IMR-90 (cell line): ENCODE data around the gene CLUH. TPM values are rescaled to one million over a fixed set of nuclear protein-coding genes. Genes with fewer than 3 reads are reported as not detected.
A peak's percentile ranks its signal among the peaks of the same experiment; 100 is the strongest.

Source experiments
- ATAC-seq: fragments of 200-7000 bp; cut with Tn5 transposase; 2 replicates; pipeline ENCODE4 v1.9.1; 2020; ENCODE audit warnings: low read depth, mild to moderate bottlenecking, moderate library complexity
- BruUV-seq: library from RNA; stranded (reverse); fragments of 400-500 nt; replicated peaks from 2 replicates; lab custom pipeline; 2021; lab: Mats Ljungman, UMichigan
- CTCF ChIA-PET: fragments of 300-600 bp; formaldehyde crosslinking; extraction: SDS; loops from one replicate; lab custom pipeline; 2021; ENCODE audit warnings: antibody characterized with exemption; lab: Yijun Ruan, JAX
- POLR2A ChIA-PET: fragments of 300-600 bp; sonication (Branson Sonifier 250); formaldehyde crosslinking; loops from one replicate; lab custom pipeline; 2022; ENCODE audit warnings: antibody characterized with exemption; ENCODE audit not compliant: unreplicated experiment; lab: Charles Lee
- DNase-seq: peaks from one replicate; pipeline ENCODE4 v3.0.0; 2013
- H2AFZ ChIP-seq: replicated peaks from 2 replicates; pipeline ENCODE3; 2013; ENCODE audit warnings: low read length, mild to moderate bottlenecking; ENCODE audit not compliant: poor library complexity
- H2AK5ac ChIP-seq: 2 replicates; pipeline ENCODE4 v1.6.1; 2013; ENCODE audit warnings: low read depth, low read length, inconsistent platforms
- H2AK9ac ChIP-seq: replicated peaks from 2 replicates; pipeline ENCODE3; 2013; ENCODE audit warnings: mild to moderate bottlenecking, low read depth, low read length, moderate library complexity; ENCODE audit not compliant: poor library complexity
- H2BK120ac ChIP-seq: 2 replicates; pipeline ENCODE4 v1.6.1; 2013; ENCODE audit warnings: low read depth, low read length, inconsistent platforms
- H2BK15ac ChIP-seq: 3 replicates; pipeline ENCODE4 v1.6.1; 2013; ENCODE audit warnings: low read depth, low read length, inconsistent platforms
- H2BK20ac ChIP-seq: 2 replicates; pipeline ENCODE4 v1.6.1; 2013; ENCODE audit warnings: low read depth, mild to moderate bottlenecking, inconsistent platforms, low read length, moderate library complexity
- H2BK5ac ChIP-seq: 2 replicates; pipeline ENCODE4 v1.6.1; 2013; ENCODE audit warnings: mild to moderate bottlenecking, low read depth, low read length, inconsistent platforms; ENCODE audit not compliant: poor library complexity, severe bottlenecking
- H3K14ac ChIP-seq: replicated peaks from 2 replicates; pipeline ENCODE4 v1.6.1; 2013; ENCODE audit warnings: low read depth, low read length, inconsistent platforms
- H3K18ac ChIP-seq: 2 replicates; pipeline ENCODE4 v1.6.1; 2013; ENCODE audit warnings: low read depth, low read length, control low read depth
- H3K23ac ChIP-seq: 2 replicates; pipeline ENCODE4 v1.6.1; 2013; ENCODE audit warnings: low read depth, low read length, inconsistent platforms
- H3K27ac ChIP-seq: 2 replicates; pipeline ENCODE4 v1.5.1; 2013; ENCODE audit warnings: mild to moderate bottlenecking, control low read depth, low read length; ENCODE audit not compliant: insufficient read depth
- H3K27me3 ChIP-seq: 2 replicates; pipeline ENCODE4 v1.6.1; 2013; ENCODE audit warnings: low read length; ENCODE audit not compliant: control insufficient read depth, insufficient read depth
- H3K36me3 ChIP-seq: 2 replicates; pipeline ENCODE4 v1.6.1; 2013; ENCODE audit warnings: low read length, mixed read lengths; ENCODE audit not compliant: control insufficient read depth, insufficient read depth
- H3K4ac ChIP-seq: 2 replicates; pipeline ENCODE4 v1.6.1; 2013; ENCODE audit warnings: low read depth, low read length, inconsistent platforms
- H3K4me1 ChIP-seq: 2 replicates; pipeline ENCODE4 v1.6.1; 2013; ENCODE audit warnings: low read length, mixed read lengths; ENCODE audit not compliant: control insufficient read depth, insufficient read depth
- H3K4me2 ChIP-seq: 2 replicates; pipeline ENCODE4 v1.6.1; 2013; ENCODE audit warnings: low read depth, mild to moderate bottlenecking, control low read depth, low read length, moderate library complexity
- H3K4me3 ChIP-seq: 2 replicates; pipeline ENCODE4 v1.5.1; 2013; ENCODE audit warnings: low read depth, mild to moderate bottlenecking, control low read depth, low read length, moderate library complexity; ENCODE audit not compliant: insufficient read depth
- H3K56ac ChIP-seq: 2 replicates; pipeline ENCODE4 v1.6.1; 2013; ENCODE audit warnings: low read length, inconsistent platforms; ENCODE audit not compliant: insufficient read depth; ENCODE audit errors: extremely low read depth
- H3K79me1 ChIP-seq, 2 experiments: 2 replicates each; pipeline ENCODE4 v1.6.1; 2013; ENCODE audit warnings: low read length in 2 of 2, inconsistent platforms in 1 of 2, low read depth in 1 of 2
- H3K9ac ChIP-seq: 2 replicates; pipeline ENCODE4 v1.6.1; 2013; ENCODE audit warnings: low read depth, low read length, control low read depth
- H3K9me1 ChIP-seq: 2 replicates; pipeline ENCODE4 v1.6.1; 2013; ENCODE audit warnings: low read length, inconsistent platforms; ENCODE audit not compliant: insufficient read depth
- H3K9me3 ChIP-seq: 2 replicates; pipeline ENCODE4 v1.6.1; 2013; ENCODE audit warnings: low read length; ENCODE audit not compliant: control insufficient read depth, insufficient read depth
- H4K20me1 ChIP-seq: 2 replicates; pipeline ENCODE4 v1.6.1; 2013; ENCODE audit warnings: low read length, inconsistent platforms; ENCODE audit not compliant: insufficient read depth
- H4K5ac ChIP-seq: 2 replicates; pipeline ENCODE4 v1.6.1; 2013; ENCODE audit warnings: mild to moderate bottlenecking, low read depth, low read length, control low read depth
- H4K8ac ChIP-seq, 2 experiments: 2 replicates each; pipeline ENCODE4 v1.6.1; 2013; ENCODE audit warnings: low read depth in 2 of 2, low read length in 2 of 2, control low read depth in 1 of 2, inconsistent platforms in 1 of 2
- H4K91ac ChIP-seq: 2 replicates; pipeline ENCODE4 v1.6.1; 2013; ENCODE audit warnings: low read depth, low read length, inconsistent platforms; ENCODE audit not compliant: insufficient read depth
- CEBPB ChIP-seq: IDR thresholded peaks from 2 replicates; pipeline ENCODE4 v1.6.1; 2012; ENCODE audit warnings: low read depth, low read length, improper control_type of control experiment
- CHD1 ChIP-seq: IDR thresholded peaks from 2 replicates; pipeline ENCODE4 v1.6.1; 2012; ENCODE audit warnings: low read depth, low read length, improper control_type of control experiment
- CTCF ChIP-seq: conservative IDR thresholded peaks from 2 replicates; pipeline ENCODE4 v1.5.1; 2012; ENCODE audit warnings: mild to moderate bottlenecking, low read depth, low read length, improper control_type of control experiment
- ELK1 ChIP-seq: fragments of 150-350 bp; IDR thresholded peaks from 2 replicates; pipeline ENCODE4 v1.6.1; 2016; ENCODE audit warnings: low read depth, mild to moderate bottlenecking, low read length, moderate library complexity, borderline replicate concordance
- FOS ChIP-seq: fragments of 150-350 bp; IDR thresholded peaks from 2 replicates; pipeline ENCODE4 v1.6.1; 2016; ENCODE audit warnings: low read depth, low read length
- MAFK ChIP-seq: IDR thresholded peaks from 2 replicates; pipeline ENCODE4 v1.6.1; 2012; ENCODE audit warnings: low read depth, low read length, improper control_type of control experiment
- MAZ ChIP-seq: IDR thresholded peaks from 2 replicates; pipeline ENCODE4 v1.6.1; 2012; ENCODE audit warnings: low read depth, mild to moderate bottlenecking, low read length, improper control_type of control experiment, moderate library complexity, borderline replicate concordance
- MXI1 ChIP-seq: IDR thresholded peaks from 2 replicates; pipeline ENCODE4 v1.6.1; 2012; ENCODE audit warnings: low read depth, mild to moderate bottlenecking, low read length, moderate library complexity, borderline replicate concordance
- NFE2L2 ChIP-seq: fragments of 150-350 bp; IDR thresholded peaks from 2 replicates; pipeline ENCODE4 v1.6.1; 2016; ENCODE audit warnings: low read depth, mild to moderate bottlenecking, low read length
- POLR2A ChIP-seq: IDR thresholded peaks from 2 replicates; pipeline ENCODE4 v1.6.1; 2012; ENCODE audit warnings: mild to moderate bottlenecking, low read depth, low read length
- RAD21 ChIP-seq: IDR thresholded peaks from 2 replicates; pipeline ENCODE4 v1.6.1; 2012; ENCODE audit warnings: low read length, improper control_type of control experiment
- RFX5 ChIP-seq: IDR thresholded peaks from 2 replicates; pipeline ENCODE4 v1.8.0; 2012; ENCODE audit warnings: low read depth, mild to moderate bottlenecking, low read length, moderate library complexity
- SMC3 ChIP-seq: fragments of 150-350 bp; IDR thresholded peaks from 2 replicates; pipeline ENCODE4 v1.6.1; 2016; ENCODE audit warnings: low read depth, mild to moderate bottlenecking, antibody characterized with exemption, low read length, moderate library complexity
- USF2 ChIP-seq: fragments of 150-350 bp; IDR thresholded peaks from 2 replicates; pipeline ENCODE4 v1.6.1; 2017; ENCODE audit warnings: mild to moderate bottlenecking, antibody characterized with exemption, low read length, low read depth
- WGBS, 2 experiments: methylation state at CpG; one replicate each; pipeline versions ENCODE4 v1.1.5 to v1.1.7; 2013; ENCODE audit warnings: missing lambda C conversion rate in 2 of 2; ENCODE audit not compliant: insufficient read length in 1 of 2; ENCODE audit errors: extremely low coverage in 2 of 2; 5-methylcytosine and 5-hydroxymethylcytosine counted together
- dilution Hi-C: fragments of 300-500 bp; cut with HindIII; formaldehyde crosslinking; loops from one replicate; pipeline ENCODE4 v1.14.3; 2018; ENCODE audit warnings: low sequenced_read_pairs; ENCODE audit not compliant: unreplicated experiment
- in situ Hi-C: fragments of 300-500 bp; cut with MboI; formaldehyde crosslinking; loops from 3 replicates; pipeline ENCODE4 v1.14.3; 2019; ENCODE audit warnings: low sequenced_read_pairs, inconsistent platforms, mixed read lengths
- intact Hi-C: fragments of 100-400 bp; cut with micrococcal nuclease; formaldehyde crosslinking; loops from 2 replicates; pipeline ENCODE4 v1.10.0; 2022
- polyA plus RNA-seq, 3 experiments: library from polyadenylated mRNA; depleted of rRNA; stranded (reverse); fragments of >200 nt; gene quantifications; 2 replicates each; pipeline ENCODE4 v1.2.3, GENCODE V29; 2012; ENCODE audit warnings: low replicate concordance in 1 of 3
- total RNA-seq: library from RNA; depleted of rRNA; stranded (reverse); fragments of >200 nt; gene quantifications from 2 replicates; pipeline ENCODE4 v1.2.3, GENCODE V29; 2012

CLUH gene
- total and polyA plus RNA-seq, 2 of the 4 experiments (the other 2 are of a cell fraction) = 12.9 to 42.0 TPM

- POLR2A ChIA-PET = no interaction called here
- Histone ChIP-seq H2AFZ (peak overlapping the region; percentile 100), H3K9ac (peak overlapping the region; percentile 59), H3K9me1 (peaks cover 18% of the 10 kb centered on the region), H3K18ac (peak overlapping the region; percentile 31; the same call in 1 of the 2 replicates), H3K36me3 (no peaks in the 10 kb centered on the region), H3K4ac (peak overlapping the region; percentile 94), H2AK5ac (peak overlapping the region; percentile 84), H3K4me2 (peak overlapping the region; percentile 76), H2BK20ac (peak overlapping the region; percentile 4; the same call in 1 of the 2 replicates), H2BK5ac (no peak overlapping the region), H4K91ac (peak overlapping the region; percentile 84), H3K56ac (peak overlapping the region; percentile 56; the same call in 1 of the 2 replicates), H3K4me3 (peak overlapping the region; percentile 66), H4K5ac (peak overlapping the region; percentile 74), H3K9me3 (no peaks in the 10 kb centered on the region), H4K20me1 (peaks cover 35% of the 10 kb centered on the region), H3K4me1 (peaks cover 16% of the 10 kb centered on the region), H3K14ac (peak overlapping the region; percentile 87), H4K8ac (peak overlapping the region; percentile 97 to 98), H3K27me3 (no peaks in the 10 kb centered on the region), H2BK120ac (peak overlapping the region; percentile 84), H2AK9ac (peak overlapping the region; percentile 96), H3K79me1 (peaks cover 3 to 45% of the 10 kb centered on the region in 2 experiments; a peak in 3 of 4 replicates), H3K27ac (peak overlapping the region; percentile 59), H3K23ac (peak overlapping the region; percentile 91), H2BK15ac (no peak overlapping the region)
- TF ChIP-seq CEBPB = no peak
- TF ChIP-seq MAFK = no peak
- no peak for TF ChIP-seq RFX5
- TF ChIP-seq CHD1 = no peak
- no peak for TF ChIP-seq POLR2A
- no peak for TF ChIP-seq NFE2L2
- TF ChIP-seq FOS = no peak
- TF ChIP-seq MXI1 = no peak
- no peak for TF ChIP-seq ELK1
- TF ChIP-seq USF2 = no peak
- no peak for TF ChIP-seq MAZ
- TF ChIP-seq RAD21 = no peak
- no peak for TF ChIP-seq CTCF
- TF ChIP-seq SMC3 = no peak
- intact Hi-C loops = no loop called here
- 48% methylated on average over 11 of the region's 36 CpGs; no CpG with 5 or more reads in 1 of the 2 experiments for WGBS, 2 experiments
- no peak for ATAC-seq
- dilution Hi-C loops = no loop called here
- DNase-seq = no peak
- no TSS peak for BruUV-seq
- CTCF ChIA-PET = no interaction called here
- in situ Hi-C loops = no loop called here
Observed at GRCh38 chr17:2712300-2713043, 908 bp upstream of the CLUH start.
